ENCODE results near the gene JAG2.

DNA sequence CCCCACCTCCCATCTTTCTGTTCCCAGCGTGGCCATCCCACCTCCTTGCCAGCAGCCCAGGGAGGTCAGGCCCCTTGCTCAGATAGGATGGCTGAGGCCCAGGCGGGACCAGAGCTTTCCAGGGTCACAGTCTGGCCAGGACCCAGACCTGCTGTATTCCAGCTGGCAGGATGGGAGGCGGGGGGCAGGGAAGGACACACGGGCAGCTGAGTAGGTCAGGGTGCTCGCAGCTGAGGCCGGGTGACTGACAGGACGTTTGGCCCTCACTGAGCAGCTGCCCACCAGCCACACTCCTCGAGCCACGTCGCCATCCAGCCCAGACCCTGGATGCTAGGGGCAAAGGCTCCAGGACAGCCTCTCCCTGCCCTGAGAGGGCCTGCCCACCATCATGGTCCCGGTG is 8.5 kb upstream of the JAG2 start:
- TF ChIP-seq POLR2A (IDR thresholded peaks at IDR 0.05; ENCODE audit: low read length) (no peak), GATA1 (IDR thresholded peaks at IDR 0.05; ENCODE audit: low read depth, low read length) (no peak)

Measured in erythroblast (primary cell).